GM19351 (cell line): Measurements from ENCODE around the gene MED10.
"Not testable (repeated sequence)": the region's sequence is repeated elsewhere in the genome, so short reads cannot be mapped to it uniquely, and the experiment has no call there.

Experiments
- ATAC-seq: cut with Tn5 transposase; IDR thresholded peaks from one replicate; pipeline ENCODE4 v1.9.1; 2021; ENCODE audit warnings: mild to moderate bottlenecking, moderate library complexity; ENCODE audit not compliant: unreplicated experiment

MED10 gene

DNA sequence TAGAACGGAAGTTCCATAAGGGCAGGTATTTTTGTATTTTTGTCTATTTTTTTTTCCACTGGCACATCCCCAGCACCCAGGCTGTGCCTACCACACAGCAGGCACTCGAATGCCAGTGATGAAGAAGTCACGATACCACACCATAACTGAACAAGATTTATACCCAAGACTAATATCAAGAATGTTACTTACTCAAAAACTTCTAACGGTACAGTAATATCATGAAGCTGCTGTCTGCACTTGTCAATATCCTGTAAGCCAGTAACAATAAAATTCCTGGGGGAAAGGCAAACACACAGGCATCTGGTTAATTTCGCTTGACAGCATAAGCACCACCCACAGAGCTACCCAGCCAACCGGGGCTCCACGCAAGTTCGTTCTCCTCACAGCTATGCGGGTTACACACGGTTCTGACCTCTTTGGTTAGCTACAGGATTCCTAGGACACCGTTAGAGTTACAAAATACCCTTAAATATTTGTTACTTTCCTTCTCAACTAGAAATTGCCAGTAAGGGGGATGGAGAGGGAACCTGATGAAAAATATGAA, 1.3 kb downstream of the MED10 start:
- ATAC-seq = no peak

DNA sequence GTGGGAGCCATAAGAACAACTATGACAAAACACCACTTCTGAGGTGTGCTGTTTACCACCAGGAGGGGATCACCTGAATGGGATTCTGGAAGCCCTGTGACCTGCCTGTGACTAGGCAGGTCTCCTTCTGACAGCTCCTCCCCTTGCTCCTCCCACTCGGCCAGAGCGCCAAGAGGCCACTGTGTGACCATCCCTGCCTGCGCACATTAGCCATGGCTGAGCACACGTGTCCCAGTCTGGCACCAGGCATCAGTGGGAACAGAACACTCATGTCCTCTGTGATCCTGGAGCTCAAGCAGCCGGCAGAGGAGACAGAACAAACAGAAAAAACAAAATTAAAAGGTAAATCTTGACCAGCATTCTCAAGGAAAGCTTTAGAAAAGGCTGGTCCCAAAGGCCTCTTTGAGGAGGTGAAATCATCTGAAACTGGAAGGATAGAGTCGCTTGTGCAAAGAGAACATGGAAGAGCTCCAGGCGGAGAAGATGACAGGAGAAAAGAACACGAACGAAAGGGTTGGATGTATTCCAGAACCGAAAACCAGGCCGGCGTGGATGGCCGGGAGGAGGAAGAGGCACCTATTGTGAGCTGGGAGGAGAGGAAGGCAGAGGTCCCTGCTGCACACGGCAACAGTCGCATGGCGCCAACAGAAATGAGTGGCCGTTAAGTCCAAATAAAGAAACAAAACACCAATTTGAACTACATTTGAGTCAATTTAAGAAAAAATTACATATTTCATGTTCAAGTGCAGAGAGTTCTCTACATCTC, 5.1 kb downstream of the MED10 start:
- no peak for ATAC-seq

DNA sequence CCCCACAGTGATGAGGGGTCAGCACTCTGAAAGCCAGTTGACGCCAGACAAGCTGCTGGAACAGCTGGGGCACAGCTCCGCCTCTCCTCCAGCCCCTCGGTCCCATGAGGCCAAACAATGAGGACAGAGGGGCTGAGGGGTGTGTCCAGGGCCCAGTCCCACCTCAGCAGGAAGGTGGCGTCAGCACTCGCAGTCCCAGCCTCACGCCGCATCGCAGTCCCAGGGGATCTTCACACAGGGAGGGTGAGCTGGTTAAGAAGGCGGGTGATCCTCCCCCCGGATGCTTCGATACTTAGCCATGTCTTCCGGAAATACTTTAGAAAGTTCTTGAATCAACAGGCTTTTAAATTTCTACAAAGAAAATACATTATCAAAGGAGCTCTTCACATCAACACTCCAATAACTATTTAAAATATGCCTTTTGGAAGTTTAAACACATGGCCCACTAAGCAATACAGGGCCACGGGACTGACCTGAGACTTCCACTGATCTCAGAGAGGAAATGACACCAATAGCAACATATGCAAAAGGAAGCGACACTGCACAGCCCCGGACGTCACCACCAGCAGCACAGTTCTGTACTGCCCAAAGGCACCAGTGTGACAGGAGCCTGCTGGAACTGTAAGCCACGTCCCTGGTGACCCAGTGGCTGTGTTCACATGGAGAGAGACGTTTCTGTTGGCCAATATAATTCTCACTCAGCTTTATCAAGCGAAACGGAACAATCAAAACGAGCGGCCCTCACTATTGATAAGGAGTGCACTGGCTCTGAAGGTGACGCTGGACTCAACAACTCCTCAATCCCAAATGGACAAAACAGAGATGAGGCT, 5.9 kb downstream of the MED10 start:
- no peak for ATAC-seq

DNA sequence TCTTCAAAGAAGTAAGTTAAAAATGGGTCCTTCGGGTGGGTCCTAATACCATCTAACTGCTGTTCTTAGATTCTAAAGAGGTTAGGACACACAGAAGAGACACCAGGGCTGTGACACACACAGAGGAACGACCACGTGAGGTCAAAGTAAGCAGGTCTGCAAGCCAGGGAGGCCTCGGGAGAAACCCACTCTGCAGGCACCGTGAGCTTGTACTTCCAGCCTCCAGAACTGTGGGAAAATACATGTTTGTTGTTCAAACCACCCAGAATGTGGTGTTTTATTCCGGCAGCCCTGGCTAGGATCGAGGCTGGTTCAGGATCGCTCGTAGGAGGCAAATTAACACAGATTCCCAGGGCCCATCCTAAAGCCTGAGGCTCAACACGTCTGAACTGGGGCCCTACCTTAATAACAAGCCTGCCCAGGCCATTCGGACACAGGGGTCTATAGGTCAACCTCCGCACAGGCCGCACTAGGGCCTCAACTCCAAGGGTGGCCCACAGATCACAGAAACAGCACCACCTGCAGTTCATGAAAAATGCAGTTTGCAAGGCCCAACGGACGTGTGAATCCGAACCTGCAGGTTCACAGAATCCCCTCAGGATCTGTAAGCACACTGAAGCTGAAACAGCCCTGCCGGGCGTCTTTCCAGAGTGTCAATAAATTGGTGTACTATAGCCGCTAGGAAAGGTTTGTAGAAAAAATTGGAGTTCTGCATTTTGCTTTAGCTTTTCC, 7.1 kb downstream of the MED10 start:
- ATAC-seq = no peak

DNA sequence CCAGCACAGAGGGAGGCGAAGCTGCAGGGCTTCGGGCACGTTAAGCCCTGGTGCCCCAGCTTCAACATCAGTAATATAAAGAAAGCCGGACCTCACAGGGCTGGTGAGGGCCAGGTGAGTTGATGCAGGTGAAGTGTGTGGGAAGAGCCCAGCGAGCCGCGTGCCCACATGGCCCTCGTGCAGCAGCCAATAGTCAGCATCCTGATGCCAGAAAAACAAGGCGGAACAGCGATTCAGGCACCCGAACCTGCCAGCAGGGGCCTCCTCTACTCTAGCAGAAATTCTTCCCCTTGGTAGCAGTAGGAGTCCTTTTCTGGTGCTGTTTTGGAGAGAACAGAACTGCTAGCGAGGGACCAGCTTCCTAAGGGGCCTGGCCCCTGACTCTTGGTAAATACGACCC, 7.8 kb downstream of the MED10 start:
- no peak for ATAC-seq

DNA sequence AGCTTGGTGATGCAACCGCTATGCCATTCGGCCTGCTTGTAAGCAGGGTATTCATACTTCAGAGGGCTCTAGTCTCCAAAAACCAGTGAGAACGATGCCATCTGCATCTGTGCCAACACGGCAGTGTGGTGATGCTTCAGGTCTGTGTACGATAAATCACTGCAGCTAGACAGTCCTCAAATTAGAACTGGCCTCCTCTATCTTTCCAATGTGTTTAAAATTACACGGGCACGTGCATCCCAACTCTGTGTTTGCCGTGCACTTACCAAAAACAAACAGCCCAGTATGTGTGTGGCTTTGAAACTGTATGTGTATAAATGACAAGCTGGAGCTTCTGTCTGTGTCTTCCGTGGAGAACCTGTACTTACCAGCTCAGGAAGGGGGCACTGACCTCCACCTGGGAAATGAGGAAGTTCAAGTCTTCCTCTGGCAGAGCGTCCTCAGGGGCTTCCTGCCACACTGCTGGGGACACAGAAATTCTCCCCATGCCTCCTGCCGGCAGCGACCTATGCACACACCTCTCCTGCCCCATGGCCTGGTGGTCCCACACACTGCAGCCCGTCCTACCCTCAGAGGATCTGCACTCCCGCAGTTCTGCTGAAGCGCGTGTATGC, 12.3 kb downstream of the MED10 start:
- no peak for ATAC-seq

DNA sequence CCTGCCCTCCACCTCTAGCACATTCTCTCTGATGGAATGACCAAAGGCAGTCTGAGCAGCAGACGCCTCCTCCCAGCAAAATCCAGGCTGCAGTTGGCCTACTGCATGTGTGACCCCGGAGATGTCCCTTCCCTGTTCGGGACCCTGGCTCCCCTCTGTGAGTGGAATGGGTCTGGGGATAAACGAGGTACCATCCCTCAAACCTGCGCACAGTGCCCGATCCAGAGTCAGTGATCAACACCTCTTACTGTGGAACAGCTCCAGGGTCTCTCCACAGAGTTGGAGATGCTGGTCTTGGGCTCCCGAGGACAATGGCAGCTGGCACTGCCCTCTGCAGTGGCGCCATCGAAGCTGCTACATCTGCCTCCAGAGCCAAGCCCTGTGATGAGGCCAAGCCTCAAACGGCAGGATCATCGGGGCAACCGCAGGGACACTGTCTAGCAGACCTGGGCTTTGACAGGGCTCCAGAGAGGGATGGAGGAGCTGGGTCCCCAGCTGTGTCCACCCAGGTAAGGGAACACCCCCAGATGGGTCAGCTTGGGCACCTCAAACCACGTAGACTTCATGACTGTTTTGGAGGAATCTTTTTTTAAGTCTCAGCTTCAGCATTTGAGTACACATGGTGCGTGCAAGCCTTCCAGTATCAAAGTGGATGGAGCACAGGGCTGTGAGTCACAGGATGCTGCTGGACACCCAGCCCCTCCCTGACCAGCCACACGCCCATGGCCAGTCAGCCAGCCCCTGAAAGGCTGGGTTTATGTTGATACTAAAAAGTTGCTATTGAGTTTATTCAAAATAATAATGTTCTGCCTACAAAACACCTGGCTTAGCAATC, 13.0 kb downstream of the MED10 start:
- ATAC-seq = no peak

DNA sequence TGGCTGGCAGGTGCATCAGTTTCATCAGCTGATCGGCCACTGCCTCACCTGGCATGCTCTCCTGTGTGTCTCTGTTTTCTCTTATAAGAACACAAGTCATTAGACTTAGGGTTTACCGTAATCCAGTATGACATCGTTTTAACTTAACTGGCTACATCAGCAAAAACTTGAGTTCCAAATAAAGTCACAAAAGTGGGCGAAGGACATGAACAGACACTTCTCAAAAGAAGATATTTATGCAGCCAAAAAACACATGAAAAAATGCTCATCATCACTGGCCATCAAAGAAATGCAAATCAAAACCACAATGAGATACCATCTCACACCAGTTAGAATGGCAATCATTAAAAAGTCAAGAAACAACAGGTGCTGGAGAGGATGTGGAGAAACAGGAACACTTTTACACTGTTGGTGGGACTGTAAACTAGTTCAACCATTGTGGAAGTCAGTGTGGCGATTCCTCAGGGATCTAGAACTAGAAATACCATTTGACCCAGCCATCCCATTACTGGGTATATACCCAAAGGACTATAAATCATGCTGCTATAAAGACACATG, 14.8 kb downstream of the MED10 start:
- ATAC-seq = not testable (repeated sequence)

DNA sequence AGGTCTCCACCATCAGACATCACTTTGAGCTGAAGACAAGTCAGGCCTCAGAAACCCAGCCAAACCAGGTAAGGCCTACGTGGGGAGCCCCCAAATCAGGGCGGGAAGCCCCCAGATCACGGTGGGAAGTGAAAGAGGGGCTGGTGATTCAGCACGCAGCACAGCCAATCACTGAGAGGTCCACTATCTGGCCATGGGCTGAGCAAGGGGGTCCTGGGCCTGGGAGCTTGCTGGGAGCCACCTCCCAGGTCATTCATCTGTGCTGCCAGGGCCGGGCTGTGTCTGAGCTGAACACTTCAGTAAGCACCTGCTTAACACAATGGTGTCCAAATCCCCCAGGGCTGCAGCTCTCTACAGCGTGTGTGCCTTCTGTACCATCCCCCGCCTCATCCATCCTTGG, 15.5 kb downstream of the MED10 start:
- ATAC-seq = no peak

DNA sequence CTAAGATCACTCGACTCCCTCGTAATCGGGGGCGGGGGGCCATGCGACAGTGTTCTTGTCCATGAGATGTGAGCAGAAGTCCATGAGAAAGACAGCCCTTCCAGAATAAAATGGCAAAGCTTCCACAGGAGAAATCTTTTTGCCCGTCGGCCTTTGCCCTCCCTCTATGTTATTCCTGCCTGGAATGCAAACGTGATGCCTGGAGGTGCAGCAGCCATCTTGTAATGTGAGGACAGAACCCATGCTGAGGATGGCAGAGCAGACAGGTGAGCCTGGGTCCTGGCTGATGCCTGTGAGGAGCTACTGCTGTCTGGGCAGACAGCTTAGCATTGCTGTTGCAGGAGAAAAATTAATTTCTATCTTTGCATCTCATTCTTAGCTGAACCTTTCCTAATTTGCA, 17.2 kb downstream of the MED10 start:
- no peak for ATAC-seq

DNA sequence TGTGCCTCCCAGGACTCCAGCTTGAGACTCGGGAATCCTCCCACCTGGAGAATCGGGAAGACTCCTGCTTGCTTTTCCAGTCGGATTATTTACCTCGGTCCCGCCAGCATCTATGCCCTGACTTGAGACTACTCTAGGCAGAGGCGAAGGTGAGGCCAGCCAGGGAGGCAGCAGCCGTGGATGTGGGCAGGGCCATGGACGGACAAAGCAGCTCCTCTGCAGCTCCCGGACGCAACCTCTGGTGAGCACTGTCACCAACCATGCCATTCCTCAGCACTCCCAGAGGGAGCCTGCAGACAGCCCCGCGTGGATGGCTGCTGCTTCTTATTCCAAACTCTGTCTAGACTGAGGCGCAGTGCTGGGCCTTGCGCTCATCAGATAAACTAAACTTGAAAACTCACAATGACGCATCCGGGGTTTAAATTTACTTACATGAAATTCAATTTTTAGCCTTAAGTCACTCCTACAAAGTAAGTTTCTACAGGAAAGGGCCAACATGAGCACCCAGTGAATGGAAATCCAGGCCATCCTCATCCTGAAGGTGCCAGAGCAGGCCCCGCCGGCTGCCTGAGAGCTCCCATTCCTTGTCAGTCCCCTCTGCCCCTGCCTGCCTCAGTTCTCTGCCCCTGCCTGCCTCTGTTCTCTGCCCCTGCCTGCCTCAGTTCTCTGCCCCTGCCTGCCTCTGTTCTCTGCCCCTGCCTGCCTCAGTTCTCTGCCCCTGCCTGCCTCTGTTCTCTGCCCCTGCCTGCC, 17.8 kb downstream of the MED10 start:
- no peak for ATAC-seq

DNA sequence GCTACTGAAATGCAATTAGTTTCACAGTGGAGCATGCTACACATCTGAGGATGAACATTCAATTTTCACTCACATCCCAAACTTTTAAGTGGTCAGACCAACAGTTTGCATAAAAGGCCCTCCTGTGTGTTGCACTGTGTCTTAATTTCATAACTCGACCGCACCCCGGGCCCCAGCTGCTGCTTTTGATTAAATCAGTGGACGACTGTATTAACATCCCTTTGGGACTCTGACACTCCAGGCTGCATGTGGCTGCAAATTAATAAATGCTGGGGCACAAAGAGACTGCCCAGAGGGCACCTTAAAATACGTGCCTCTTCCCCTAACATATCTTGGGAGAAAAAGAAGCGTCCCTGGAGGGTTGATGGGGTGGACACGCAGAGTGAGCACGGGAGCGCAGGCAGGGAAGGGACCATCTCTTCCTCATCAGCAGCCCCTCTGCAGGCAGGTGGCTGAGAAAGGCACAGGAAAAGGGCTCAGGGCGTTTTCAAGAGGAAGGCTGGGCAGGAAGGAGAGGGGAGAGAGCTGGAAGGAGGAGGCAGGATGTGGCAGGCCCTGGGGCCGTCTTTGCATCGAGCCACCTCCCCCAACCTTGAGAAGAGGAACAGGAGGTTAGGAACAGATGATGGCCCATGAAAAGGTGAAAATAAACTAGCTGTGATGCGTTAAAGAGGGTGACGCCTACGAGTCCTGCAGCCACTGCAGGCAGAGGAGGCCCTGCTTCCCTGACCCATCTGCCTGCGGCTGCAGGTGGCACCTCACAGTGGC, 18.6 kb downstream of the MED10 start:
- ATAC-seq = no peak

DNA sequence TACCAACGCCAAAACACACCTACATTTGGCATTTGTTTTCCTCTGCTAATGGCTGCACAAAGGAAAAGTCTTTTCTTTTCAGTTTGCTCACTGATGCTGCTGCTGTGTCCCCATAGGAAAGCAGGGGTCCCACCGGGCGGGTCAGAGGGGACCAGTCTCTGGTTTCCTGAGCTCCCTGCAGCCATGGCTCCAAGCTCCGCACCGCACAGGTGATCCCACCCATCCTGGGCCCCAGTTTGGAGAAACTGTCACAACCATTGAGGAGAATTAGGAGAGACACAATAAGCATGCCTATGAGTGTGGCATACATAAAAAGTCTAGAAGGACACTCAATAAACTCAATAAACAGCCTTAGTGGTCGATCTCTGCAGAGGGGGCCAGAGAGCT, 19.9 kb downstream of the MED10 start:
- no peak for ATAC-seq

DNA sequence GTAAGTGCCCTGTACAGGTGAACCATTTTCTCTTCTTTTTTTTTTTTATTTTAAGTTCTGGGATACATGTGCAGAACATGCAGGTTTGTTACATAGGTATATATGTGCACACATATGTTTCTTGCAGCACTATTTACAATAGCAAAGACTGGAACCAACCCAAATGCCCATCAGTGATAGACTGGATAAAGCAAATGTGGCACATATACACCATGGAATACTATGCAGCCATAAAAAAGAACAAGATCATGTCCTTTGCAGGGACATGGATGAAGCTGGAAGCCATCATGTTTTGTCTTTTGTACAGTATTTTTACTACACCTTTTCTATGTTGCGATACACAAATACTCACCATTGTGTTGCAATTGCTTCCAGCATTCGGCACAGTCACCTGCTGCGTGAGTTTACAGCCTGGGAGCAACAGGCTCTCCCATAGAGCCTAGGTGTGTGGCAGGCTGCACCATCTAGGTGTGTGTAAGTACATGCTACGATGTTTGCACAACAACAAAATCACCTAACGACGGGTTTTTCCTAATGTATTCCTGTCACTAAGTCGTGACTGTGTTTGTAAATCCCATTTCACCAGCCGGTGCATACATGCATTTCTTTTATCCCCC, 20.4 kb downstream of the MED10 start:
- ATAC-seq = not testable (repeated sequence)

DNA sequence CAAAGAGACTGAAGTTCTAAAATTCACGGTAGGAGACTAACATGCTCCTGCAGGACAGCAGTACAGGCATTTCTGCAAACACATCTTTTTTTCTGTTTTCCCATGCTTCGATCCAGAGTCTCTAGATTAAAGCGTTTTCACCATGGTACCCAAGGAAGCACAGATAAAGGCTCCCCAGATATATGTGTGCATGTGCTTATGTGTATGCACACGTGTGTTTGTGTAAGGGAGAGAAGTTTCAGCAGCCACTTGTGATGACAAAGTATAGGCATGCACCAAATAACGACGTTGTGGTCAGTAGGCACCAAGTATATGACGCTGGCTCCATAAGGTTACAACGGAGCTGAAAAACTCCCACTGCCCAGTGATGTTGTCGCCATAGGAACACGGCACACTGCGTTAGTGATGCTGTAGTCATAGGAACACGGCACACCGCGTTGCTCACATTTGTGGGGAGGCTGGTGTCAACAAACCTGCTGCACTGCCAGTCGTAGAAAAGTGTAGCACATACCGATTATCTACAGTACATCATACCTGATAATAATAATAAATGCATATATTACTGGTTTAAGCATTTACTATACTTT, 21.7 kb downstream of the MED10 start:
- no peak for ATAC-seq

DNA sequence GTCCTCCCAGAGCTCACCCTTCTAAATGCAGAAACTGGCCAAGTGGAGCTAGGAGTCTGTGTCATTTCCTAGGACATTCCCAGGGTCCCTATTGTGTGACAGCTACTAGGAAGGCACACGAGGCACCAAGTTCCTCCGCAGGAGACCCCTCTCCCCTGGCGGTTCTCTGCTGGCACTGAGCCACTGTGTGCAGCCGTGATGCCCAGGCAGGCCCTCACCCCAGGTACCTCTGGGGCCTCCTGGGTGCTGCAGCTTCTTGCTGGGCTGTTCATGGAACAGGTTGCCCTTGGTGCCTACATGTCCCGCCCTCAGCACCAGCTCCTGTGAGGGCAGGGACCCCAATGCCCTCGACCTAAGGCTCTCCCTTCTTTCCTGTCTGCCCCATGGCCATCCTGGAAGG, 23.1 kb downstream of the MED10 start:
- ATAC-seq = no peak

DNA sequence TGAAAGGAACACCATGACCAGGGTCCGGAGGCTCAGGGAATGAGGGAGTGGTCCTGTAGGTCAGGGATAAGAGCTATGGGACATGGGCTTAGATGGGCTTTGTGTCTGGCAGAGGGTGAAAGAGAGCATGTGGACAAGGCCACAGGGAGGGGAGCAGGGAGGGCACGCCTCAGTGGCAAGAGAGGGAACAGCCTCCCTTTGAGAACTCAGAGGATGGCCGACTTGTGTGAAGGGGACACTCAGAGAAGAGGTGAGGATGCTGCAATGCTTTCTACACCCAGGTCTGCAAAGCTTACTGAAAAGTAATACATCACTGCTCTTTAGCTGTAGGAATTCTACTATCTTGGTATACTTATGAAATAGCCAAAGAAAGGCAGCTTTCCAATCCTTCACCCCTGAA, 23.5 kb downstream of the MED10 start:
- no peak for ATAC-seq
